ENCODE data around the gene ARHGEF25.
"Not testable (repeated sequence)": the region's sequence is repeated elsewhere in the genome, so short reads cannot be mapped to it uniquely, and the experiment has no call there.

Gene ARHGEF25

GRCh38 chr12:57640175-57641042 is 29.2 kb downstream of the ARHGEF25 start:
- DNase-seq, result no peak

GRCh38 chr12:57641699-57642442 is 30.6 kb downstream of the ARHGEF25 start:
- DNase-seq, result no peak

GRCh38 chr12:57645990-57646658 is 34.9 kb downstream of the ARHGEF25 start:
- not testable (repeated sequence) for DNase-seq

GRCh38 chr12:57646659-57647049 is 35.4 kb downstream of the ARHGEF25 start:
- DNase-seq, result not testable (repeated sequence)

- DNase-seq, result no peak
Measured at GRCh38 chr12:57654042-57654441, 42.8 kb downstream of the ARHGEF25 start.

GRCh38 chr12:57655541-57656240 is 44.5 kb downstream of the ARHGEF25 start:
- DNase-seq, result no peak

GRCh38 chr12:57656408-57656807 is 45.2 kb downstream of the ARHGEF25 start:
- not testable (repeated sequence) for DNase-seq

GRCh38 chr12:57657744-57658143 is 46.5 kb downstream of the ARHGEF25 start:
- DNase-seq, result no peak

GRCh38 chr12:57658890-57659289 is 47.7 kb downstream of the ARHGEF25 start:
- DNase-seq, result no peak

- DNase-seq, result no peak
Measured at GRCh38 chr12:57661376-57661775, 50.1 kb downstream of the ARHGEF25 start.

GRCh38 chr12:57665066-57665820 is 54.0 kb downstream of the ARHGEF25 start:
- not testable (repeated sequence) for DNase-seq
